Fibroblast of villous mesenchyme (primary cell): ENCODE results near the gene LRRC3C. TPM values are rescaled to one million over a fixed set of nuclear protein-coding genes. Genes with fewer than 3 reads are reported as not detected.
A peak's percentile ranks its signal among the peaks of the same experiment; 100 is the strongest.

Source experiments
- DNase-seq: peaks from one replicate; pipeline ENCODE4 v3.0.0-alpha.2; 2010; ENCODE audit warnings: low read depth
- H3K4me3 ChIP-seq: 2 replicates; pipeline ENCODE4 v1.5.1; 2011; ENCODE audit warnings: low read depth, mild to moderate bottlenecking, low read length
- CTCF ChIP-seq: IDR thresholded peaks from 2 replicates; pipeline ENCODE4 v1.5.1; 2012; ENCODE audit warnings: low read depth, mild to moderate bottlenecking, low read length; ENCODE audit not compliant: insufficient read depth
- total RNA-seq: library from RNA; depleted of rRNA; stranded (reverse); fragments of >200 nt; gene quantifications from 2 replicates; pipeline ENCODE4 v1.2.3, GENCODE V29; 2012

The LRRC3C gene
- total RNA-seq, 1 donor, result not detected

- peak; percentile 74 for DNase-seq
- H3K4me3 ChIP-seq, result no peak overlapping the region
- no peak for TF ChIP-seq CTCF
These were observed 51.6 kb downstream of the LRRC3C start for GRCh38 chr17:39979016-39979670.

- DNase-seq, result peak; percentile 46
- peak; percentile 28 for TF ChIP-seq CTCF
- peak overlapping the region; percentile 96 for H3K4me3 ChIP-seq
These were observed 52.4 kb downstream of the LRRC3C start for GRCh38 chr17:39979893-39980350.

- H3K4me3 ChIP-seq, result peak within 1 kb of the TSS; percentile 96
- peak; percentile 100 for DNase-seq
- TF ChIP-seq CTCF, result peak; percentile 76
These were observed 53.0 kb downstream of the LRRC3C start, which contains the start of gene PSMD3 for GRCh38 chr17:39980351-39981206. TSS of gene PSMD3 (plus strand) at chr17:39980807. CDS start at chr17:39980971, 164 bp downstream.

GRCh38 chr17:39981207-39981741, 53.7 kb downstream of the LRRC3C start:
- DNase-seq, result peak; percentile 3
- H3K4me3 ChIP-seq, result peak overlapping the region; percentile 96
- TF ChIP-seq CTCF, result no peak

GRCh38 chr17:39981766-39982375, 54.3 kb downstream of the LRRC3C start:
- no peak for DNase-seq
- H3K4me3 ChIP-seq, result peak overlapping the region; percentile 96
- TF ChIP-seq CTCF, result no peak

GRCh38 chr17:39988206-39988810, 60.8 kb downstream of the LRRC3C start:
- no peak for DNase-seq
- no peak overlapping the region for H3K4me3 ChIP-seq
- TF ChIP-seq CTCF, result no peak
